Measurements from ENCODE around the gene ADCYAP1R1. TPM values are rescaled to one million over a fixed set of nuclear protein-coding genes. Genes with fewer than 3 reads are reported as not detected.

ADCYAP1R1 gene
- total and polyA plus RNA-seq, 2 of the 8 experiments (the other 6 are each of a cell fraction or from before 2014, with no cell fraction given), result 14.4 to 14.6 TPM

GRCh38 chr7:31146538-31146937, 94.4 kb downstream of the ADCYAP1R1 start:
- no peak overlapping the region for H2BK5ac ChIP-seq (ENCODE audit: low read depth, low read length)
- H4K5ac ChIP-seq (ENCODE audit: insufficient read length, low read depth, low read length), result no peak overlapping the region
- H2AFZ ChIP-seq (ENCODE audit: low read length), result no peak overlapping the region
- WGBS, 2 experiments (ENCODE audit: extremely low coverage in 1 of 2, insufficient coverage in 1 of 2, insufficient read length in 1 of 2, insufficient replicate concordance in 2 of 2, low coverage in 1 of 2, low lambda C conversion rate in 2 of 2, missing lambda C conversion rate in 1 of 2), result 88% methylated on average over 4 of the region's 4 CpGs; no CpG with 5 or more reads in 1 of the 2 experiments
- POLR2A ChIA-PET (ENCODE audit: partially characterized antibody), result no interaction called here
- H2BK12ac ChIP-seq (ENCODE audit: low read depth, low read length), result no peak overlapping the region
- no peaks in the 10 kb centered on the region for H3K27me3 ChIP-seq (replicated peaks in 1 of 4; ENCODE audit: control insufficient read depth in 3 of 4, extremely low read depth in 1 of 4, insufficient read depth in 3 of 4, low read length in 3 of 4)
- H3K36me3 ChIP-seq (ENCODE audit: control insufficient read depth in 2 of 4, insufficient read depth in 4 of 4, low read length in 3 of 4), result no peaks in the 10 kb centered on the region
- H3K9ac ChIP-seq (replicated peaks in 1 of 4; ENCODE audit: extremely low read depth in 1 of 4, low read depth in 3 of 4, low read length in 3 of 4), result no peak overlapping the region
- no peak overlapping the region for H3K14ac ChIP-seq (ENCODE audit: insufficient read length)
- H3K56ac ChIP-seq (replicated peaks; ENCODE audit: insufficient read length, low read depth, low read length), result no peak overlapping the region
- no peaks in the 10 kb centered on the region for H4K20me1 ChIP-seq (replicated peaks in 1 of 2; ENCODE audit: control insufficient read depth in 1 of 2, insufficient read depth in 2 of 2, low read length in 2 of 2)
- no peak overlapping the region for H3K27ac ChIP-seq (ENCODE audit: low read depth, low read length)
- H2BK15ac ChIP-seq (ENCODE audit: low read length), result no peak overlapping the region
- no peak overlapping the region for H2BK120ac ChIP-seq (replicated peaks; ENCODE audit: low read depth, low read length)
- H3K9me3 ChIP-seq (ENCODE audit: insufficient read depth in 2 of 2, low read depth in 1 of 2, low read length in 1 of 2), result no peaks in the 10 kb centered on the region
- no peak overlapping the region for H3K4me2 ChIP-seq (ENCODE audit: insufficient read depth in 1 of 2, low read depth in 2 of 2, low read length in 2 of 2)
- FAIRE-seq (no peak), DNase-seq (ENCODE audit: low read depth in 1 of 2, low spot score in 2 of 2) (no peak)
- H3K79me1 ChIP-seq (ENCODE audit: low read depth, low read length), result no peaks in the 10 kb centered on the region
- H3K18ac ChIP-seq (ENCODE audit: extremely low read depth, low read length), result no peak overlapping the region
- H3K23ac ChIP-seq (ENCODE audit: insufficient read length), result no peak overlapping the region
- no peak overlapping the region for H4K91ac ChIP-seq (replicated peaks; ENCODE audit: insufficient read length, low read length)
- H2BK20ac ChIP-seq (ENCODE audit: low read length), result no peak overlapping the region
- H3K23me2 ChIP-seq (ENCODE audit: low read depth, low read length), result no peaks in the 10 kb centered on the region
- H2AK5ac ChIP-seq (ENCODE audit: low read depth, low read length), result no peak overlapping the region
- H3K4me1 ChIP-seq (replicated peaks in 1 of 4; ENCODE audit: control insufficient read depth in 3 of 4, insufficient read depth in 4 of 4, low read length in 3 of 4), result no peaks in the 10 kb centered on the region
- H3K4me3 ChIP-seq (ENCODE audit: extremely low read depth in 1 of 4, insufficient read depth in 2 of 4, low read depth in 3 of 4, low read length in 4 of 4), result no peak overlapping the region
- CTCF ChIA-PET (ENCODE audit: partially characterized antibody), result interaction anchor here (0.7 to 2.0 kb wide), 7 partner anchors 10 to 220 kb away, joined by 3 to 9 read pairs (median 4); no protein-coding TSS in a partner anchor
- H3K79me2 ChIP-seq (ENCODE audit: control insufficient read depth in 1 of 2, insufficient read depth in 2 of 2, low read length in 2 of 2), result no peaks in the 10 kb centered on the region
- no peak overlapping the region for H4K8ac ChIP-seq (ENCODE audit: extremely low read depth, insufficient read depth, low read length)
- no peak overlapping the region for H3K4ac ChIP-seq (replicated peaks; ENCODE audit: insufficient read length, low read depth, low read length)
- TF ChIP-seq KDM1A (IDR thresholded peaks at IDR 0.05; ENCODE audit: borderline replicate concordance, low read length) (no peak), CTCF (IDR thresholded peaks at IDR 0.05; ENCODE audit: control extremely low read depth in 1 of 3, insufficient read depth in 1 of 3, low read depth in 1 of 3, low read length in 3 of 3) (peak in 2 of 3 experiments; percentile 3 to 8; a peak in 2 of 4 replicates), RFX5 (IDR thresholded peaks at IDR 0.05; ENCODE audit: borderline replicate concordance, low read depth, low read length) (no peak)
